ENCODE data around the gene MID1. TPM values are rescaled to one million over a fixed set of nuclear protein-coding genes. Genes with fewer than 3 reads are reported as not detected.

Gene MID1
- total RNA-seq, 1 experiment from 2014 or later: 32.4 TPM

- intact Hi-C loops (cut with micrococcal nuclease; ENCODE audit: unreplicated experiment) (no loop called here), in situ Hi-C loops (cut with HindIII; ENCODE audit: low pct_unique_long_range_greater_than_20kb, low sequenced_read_pairs) (no loop called here)
- Histone ChIP-seq H3K27ac (ENCODE audit: low read length) (peak overlapping the region; percentile 77), H3K36me3 (ENCODE audit: control insufficient read depth, insufficient read depth, low read length) (no peaks in the 10 kb centered on the region), H3K9me3 (ENCODE audit: control insufficient read depth, insufficient read depth, low read depth, low read length) (no peaks in the 10 kb centered on the region), H3K27me3 (ENCODE audit: control insufficient read depth, insufficient read depth, low read length) (no peaks in the 10 kb centered on the region), H3K4me3 (ENCODE audit: low read depth in 2 of 2, low read length in 2 of 2) (no peak overlapping the region), H3K4me1 (ENCODE audit: control insufficient read depth, insufficient read depth, low read length) (peaks cover 28% of the 10 kb centered on the region)
- no peak for TF ChIP-seq CTCF (IDR thresholded peaks at IDR 0.05)
- no peak for TF ChIP-seq SIN3A (IDR thresholded peaks at IDR 0.05; ENCODE audit: borderline replicate concordance, insufficient read depth, low read depth, low read length)
- TF ChIP-seq POLR2AphosphoS5 (IDR thresholded peaks at IDR 0.05; ENCODE audit: low read depth, low read length): no peak
- no peak for TF ChIP-seq REST (IDR thresholded peaks at IDR 0.05; ENCODE audit: insufficient read depth in 1 of 2, low read depth in 2 of 2, low read length in 1 of 2)
- no peak for TF ChIP-seq TCF7L2 (IDR thresholded peaks at IDR 0.05; ENCODE audit: low read depth, low read length)
- ChIA-PET POLR2A (interaction anchor here (0.6 kb wide), 1 partner anchor 185 kb away, joined by 3 read pairs; no protein-coding TSS in a partner anchor), CTCF (no interaction called here)
- 0 out of 2 replicates have a peak, but pooled peaks have one; percentile 25 for ATAC-seq
- BruUV-seq (replicated peaks): no TSS peak
- DNase-seq (ENCODE audit: low read depth, low spot score): no peak
Observed at GRCh38 chrX:10608099-10608498, 12.3 kb downstream of the MID1 start.

GRCh38 chrX:10607233-10607632, 13.2 kb downstream of the MID1 start:
- intact Hi-C loops (cut with micrococcal nuclease; ENCODE audit: unreplicated experiment): no loop called here
- no peak for ATAC-seq
- Histone ChIP-seq H3K4me1 (ENCODE audit: control insufficient read depth, insufficient read depth, low read length) (peaks cover 31% of the 10 kb centered on the region), H3K27ac (ENCODE audit: low read length) (peak overlapping the region; percentile 77; the same call in 1 of the 2 replicates), H3K27me3 (ENCODE audit: control insufficient read depth, insufficient read depth, low read length) (no peaks in the 10 kb centered on the region), H3K36me3 (ENCODE audit: control insufficient read depth, insufficient read depth, low read length) (no peaks in the 10 kb centered on the region), H3K4me3 (ENCODE audit: low read depth in 2 of 2, low read length in 2 of 2) (no peak overlapping the region), H3K9me3 (ENCODE audit: control insufficient read depth, insufficient read depth, low read depth, low read length) (no peaks in the 10 kb centered on the region)
- DNase-seq (ENCODE audit: low read depth, low spot score): no peak
- no TSS peak for BruUV-seq (replicated peaks)
- TF ChIP-seq TCF7L2 (IDR thresholded peaks at IDR 0.05; ENCODE audit: low read depth, low read length) (no peak), SIN3A (IDR thresholded peaks at IDR 0.05; ENCODE audit: borderline replicate concordance, insufficient read depth, low read depth, low read length) (no peak), POLR2AphosphoS5 (IDR thresholded peaks at IDR 0.05; ENCODE audit: low read depth, low read length) (no peak), CTCF (IDR thresholded peaks at IDR 0.05) (no peak), REST (IDR thresholded peaks at IDR 0.05; ENCODE audit: insufficient read depth in 1 of 2, low read depth in 2 of 2, low read length in 1 of 2) (no peak)
- in situ Hi-C loops (cut with HindIII; ENCODE audit: low pct_unique_long_range_greater_than_20kb, low sequenced_read_pairs): no loop called here
- CTCF ChIA-PET: no interaction called here
- POLR2A ChIA-PET: no interaction called here
